ENCODE results near the gene LDB2.

The LDB2 gene

GRCh38 chr4:16897991-16898827 lies at the start of gene LDB2:
Gene LDB2 (minus strand): TSS chr4:16898645.
- H3K9ac ChIP-seq (ENCODE audit: low read length), result no peak within 1 kb of the TSS
- no peak within 1 kb of the TSS for H3K27ac ChIP-seq (ENCODE audit: low read length)

GRCh38 chr4:16942491-16942890 lies 44.0 kb upstream of the LDB2 start:
- no peak overlapping the region for H2AFZ ChIP-seq (ENCODE audit: low read length)
- H3K79me2 ChIP-seq (ENCODE audit: low read length), result no peaks in the 10 kb centered on the region
- H3K36me3 ChIP-seq (replicated peaks; ENCODE audit: insufficient read depth, low read length), result no peaks in the 10 kb centered on the region
- no peaks in the 10 kb centered on the region for H3K9me2 ChIP-seq (replicated peaks; ENCODE audit: insufficient read depth, low read length)
- TF ChIP-seq EZH2phosphoT487 (IDR thresholded peaks at IDR 0.05; ENCODE audit: low read length) (no peak), EZH2 (optimal IDR thresholded peaks at IDR 0.05; ENCODE audit: low read depth, low read length) (no peak), CTCF (IDR thresholded peaks at IDR 0.05; ENCODE audit: low read length) (no peak)
- H3K4me3 ChIP-seq (ENCODE audit: low read length), result no peak overlapping the region
- no peak for DNase-seq
- H3K4me2 ChIP-seq (ENCODE audit: low read depth, low read length), result no peak overlapping the region
- no peaks in the 10 kb centered on the region for H3F3A ChIP-seq (ENCODE audit: insufficient read depth, low read length)
- no peaks in the 10 kb centered on the region for H3K27me3 ChIP-seq (replicated peaks; ENCODE audit: insufficient read depth, low read length)
- no peak overlapping the region for H3K9ac ChIP-seq (ENCODE audit: low read length)
- no peaks in the 10 kb centered on the region for H3K9me3 ChIP-seq (replicated peaks; ENCODE audit: insufficient read depth, low read length)
- no peaks in the 10 kb centered on the region for H3K4me1 ChIP-seq (ENCODE audit: low read length)
- H3K27ac ChIP-seq (ENCODE audit: low read length), result no peak overlapping the region
- H4K20me1 ChIP-seq (ENCODE audit: insufficient read depth, low read length), result no peaks in the 10 kb centered on the region

More at GRCh38 chr4:16897991-16898827, at the start of gene LDB2:
- H3K9me2 ChIP-seq (replicated peaks; ENCODE audit: insufficient read depth, low read length), result no peaks in the 10 kb centered on the region
- no peak for TF ChIP-seq EZH2phosphoT487 (IDR thresholded peaks at IDR 0.05; ENCODE audit: low read length)
- no peak for TF ChIP-seq EZH2 (optimal IDR thresholded peaks at IDR 0.05; ENCODE audit: low read depth, low read length)
- TF ChIP-seq CTCF (IDR thresholded peaks at IDR 0.05; ENCODE audit: low read length), result no peak
- no peaks in the 10 kb centered on the region for H3K9me3 ChIP-seq (replicated peaks; ENCODE audit: insufficient read depth, low read length)
- H3K4me1 ChIP-seq (ENCODE audit: low read length), result peaks cover 3% of the 10 kb centered on the region
- DNase-seq, result no peak
- no peaks in the 10 kb centered on the region for H3F3A ChIP-seq (ENCODE audit: insufficient read depth, low read length)
- no peaks in the 10 kb centered on the region for H3K36me3 ChIP-seq (replicated peaks; ENCODE audit: insufficient read depth, low read length)
- H4K20me1 ChIP-seq (ENCODE audit: insufficient read depth, low read length), result no peaks in the 10 kb centered on the region
- H2AFZ ChIP-seq (ENCODE audit: low read length), result no peak within 1 kb of the TSS
- no peak within 1 kb of the TSS for H3K4me2 ChIP-seq (ENCODE audit: low read depth, low read length)
- H3K4me3 ChIP-seq (ENCODE audit: low read length), result no peak within 1 kb of the TSS
- H3K27me3 ChIP-seq (replicated peaks; ENCODE audit: insufficient read depth, low read length), result no peaks in the 10 kb centered on the region
- H3K79me2 ChIP-seq (ENCODE audit: low read length), result no peaks in the 10 kb centered on the region

- Histone ChIP-seq H4K20me1 (ENCODE audit: insufficient read depth, low read length) (no peaks in the 10 kb centered on the region), H3K4me3 (ENCODE audit: low read length) (no peak overlapping the region), H3F3A (ENCODE audit: insufficient read depth, low read length) (no peaks in the 10 kb centered on the region), H2AFZ (ENCODE audit: low read length) (no peak overlapping the region), H3K27me3 (replicated peaks; ENCODE audit: insufficient read depth, low read length) (no peaks in the 10 kb centered on the region), H3K9ac (ENCODE audit: low read length) (no peak overlapping the region), H3K36me3 (replicated peaks; ENCODE audit: insufficient read depth, low read length) (no peaks in the 10 kb centered on the region), H3K27ac (ENCODE audit: low read length) (no peak overlapping the region), H3K9me2 (replicated peaks; ENCODE audit: insufficient read depth, low read length) (no peaks in the 10 kb centered on the region), H3K9me3 (replicated peaks; ENCODE audit: insufficient read depth, low read length) (no peaks in the 10 kb centered on the region), H3K79me2 (ENCODE audit: low read length) (no peaks in the 10 kb centered on the region), H3K4me2 (ENCODE audit: low read depth, low read length) (no peak overlapping the region), H3K4me1 (ENCODE audit: low read length) (no peaks in the 10 kb centered on the region)
- TF ChIP-seq EZH2 (optimal IDR thresholded peaks at IDR 0.05; ENCODE audit: low read depth, low read length), result no peak
- no peak for TF ChIP-seq EZH2phosphoT487 (IDR thresholded peaks at IDR 0.05; ENCODE audit: low read length)
- TF ChIP-seq CTCF (IDR thresholded peaks at IDR 0.05; ENCODE audit: low read length), result no peak
- no peak for DNase-seq
Observed at GRCh38 chr4:16939178-16939577, 40.7 kb upstream of the LDB2 start.

All from MM.1S (cell line).